ENCODE data around the gene PPIP5K1.
"Not testable (repeated sequence)": the region's sequence is repeated elsewhere in the genome, so short reads cannot be mapped to it uniquely, and the experiment has no call there.

DNA sequence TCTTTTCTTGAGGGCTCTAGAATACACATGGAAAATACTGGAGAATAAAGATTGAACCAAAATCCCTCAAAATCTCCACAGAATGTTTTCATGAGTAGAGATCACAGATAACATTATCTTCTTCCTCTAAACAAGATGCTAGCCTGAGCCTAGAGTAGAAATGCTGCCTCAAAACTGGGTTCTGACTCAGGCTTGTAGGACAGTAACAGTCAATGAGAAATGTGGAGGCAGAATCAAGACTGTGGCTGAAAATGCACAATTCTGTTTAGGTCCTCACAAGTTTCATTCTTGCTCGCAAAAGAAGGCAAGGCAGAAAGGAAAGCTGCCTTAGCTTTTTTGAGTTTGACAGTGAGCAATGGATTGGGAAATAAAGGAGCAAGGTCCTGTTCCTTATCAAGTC is 15.4 kb downstream of the PPIP5K1 start:
- TF ChIP-seq, protein P1, sequence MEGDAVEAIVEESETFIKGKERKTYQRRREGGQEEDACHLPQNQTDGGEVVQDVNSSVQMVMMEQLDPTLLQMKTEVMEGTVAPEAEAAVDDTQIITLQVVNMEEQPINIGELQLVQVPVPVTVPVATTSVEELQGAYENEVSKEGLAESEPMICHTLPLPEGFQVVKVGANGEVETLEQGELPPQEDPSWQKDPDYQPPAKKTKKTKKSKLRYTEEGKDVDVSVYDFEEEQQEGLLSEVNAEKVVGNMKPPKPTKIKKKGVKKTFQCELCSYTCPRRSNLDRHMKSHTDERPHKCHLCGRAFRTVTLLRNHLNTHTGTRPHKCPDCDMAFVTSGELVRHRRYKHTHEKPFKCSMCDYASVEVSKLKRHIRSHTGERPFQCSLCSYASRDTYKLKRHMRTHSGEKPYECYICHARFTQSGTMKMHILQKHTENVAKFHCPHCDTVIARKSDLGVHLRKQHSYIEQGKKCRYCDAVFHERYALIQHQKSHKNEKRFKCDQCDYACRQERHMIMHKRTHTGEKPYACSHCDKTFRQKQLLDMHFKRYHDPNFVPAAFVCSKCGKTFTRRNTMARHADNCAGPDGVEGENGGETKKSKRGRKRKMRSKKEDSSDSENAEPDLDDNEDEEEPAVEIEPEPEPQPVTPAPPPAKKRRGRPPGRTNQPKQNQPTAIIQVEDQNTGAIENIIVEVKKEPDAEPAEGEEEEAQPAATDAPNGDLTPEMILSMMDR (IDR thresholded peaks at IDR 0.05): not testable (repeated sequence)
- TF ChIP-seq POLR2A (IDR thresholded peaks at IDR 0.05): not testable (repeated sequence)

Data from testis (tissue), 2 donors.